Brain microvascular endothelial cell (primary cell): ENCODE data around the gene TACC2.

Experiments used
- DNase-seq: peaks from one replicate; pipeline ENCODE4 v3.0.0-alpha.2; 2020
- H3K27ac ChIP-seq: fragments of 250-450 bp; sonication (Bioruptor Pico); 2 replicates; pipeline ENCODE4 v1.5.1; 2020; ENCODE audit warnings: mild to moderate bottlenecking, moderate library complexity
- H3K27me3 ChIP-seq: fragments of 250-450 bp; sonication (Bioruptor Pico); replicated peaks from 2 replicates; pipeline ENCODE4 v1.5.1; 2020; ENCODE audit warnings: mild to moderate bottlenecking
- H3K36me3 ChIP-seq: fragments of 250-450 bp; sonication (Bioruptor Pico); replicated peaks from 2 replicates; pipeline ENCODE4 v1.5.1; 2020; ENCODE audit warnings: mild to moderate bottlenecking
- H3K4me3 ChIP-seq: 2 replicates; pipeline ENCODE4 v1.5.1; 2011; ENCODE audit warnings: low read depth, mild to moderate bottlenecking, control low read depth, low read length, moderate library complexity
- in situ Hi-C: cut with HindIII; loops from 2 replicates; pipeline ENCODE4 v1.10.0; 2017; ENCODE audit warnings: low sequenced_read_pairs, low pct_ligation_motif_present
- TF ChIP-seq, protein P1 (sequence below): IDR thresholded peaks from 2 replicates; pipeline ENCODE4 v1.5.1; 2011; ENCODE audit warnings: low read depth, mild to moderate bottlenecking, moderate library complexity, low read length, control low read depth, inconsistent platforms; ENCODE audit errors: missing control alignments

TACC2 gene

DNA sequence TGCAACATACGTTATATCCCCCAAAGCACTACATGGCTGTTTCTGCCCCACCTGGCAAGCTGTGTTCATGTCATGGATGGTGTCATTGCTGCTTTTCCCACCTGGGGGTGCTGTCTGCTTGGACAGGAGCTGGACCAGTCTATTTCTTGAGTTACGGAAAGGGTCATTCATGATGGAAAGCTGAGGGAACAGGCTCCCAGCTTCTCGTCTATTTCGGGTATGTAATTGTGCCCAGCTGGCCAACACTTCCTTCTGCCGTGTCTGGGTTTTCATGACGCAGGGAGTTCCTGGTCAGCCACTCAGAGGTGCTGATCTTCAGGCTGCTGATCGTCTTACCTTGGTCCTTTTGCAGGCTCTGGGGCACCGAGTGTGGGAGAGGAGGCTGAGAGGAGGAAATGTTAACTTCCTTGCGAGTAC lies 290.8 kb downstream of the TACC2 start:
- Histone ChIP-seq H3K27me3 (no peaks in the 10 kb centered on the region), H3K4me3 (no peak overlapping the region), H3K27ac (no peak overlapping the region), H3K36me3 (no peaks in the 10 kb centered on the region)
- TF ChIP-seq, protein P1, sequence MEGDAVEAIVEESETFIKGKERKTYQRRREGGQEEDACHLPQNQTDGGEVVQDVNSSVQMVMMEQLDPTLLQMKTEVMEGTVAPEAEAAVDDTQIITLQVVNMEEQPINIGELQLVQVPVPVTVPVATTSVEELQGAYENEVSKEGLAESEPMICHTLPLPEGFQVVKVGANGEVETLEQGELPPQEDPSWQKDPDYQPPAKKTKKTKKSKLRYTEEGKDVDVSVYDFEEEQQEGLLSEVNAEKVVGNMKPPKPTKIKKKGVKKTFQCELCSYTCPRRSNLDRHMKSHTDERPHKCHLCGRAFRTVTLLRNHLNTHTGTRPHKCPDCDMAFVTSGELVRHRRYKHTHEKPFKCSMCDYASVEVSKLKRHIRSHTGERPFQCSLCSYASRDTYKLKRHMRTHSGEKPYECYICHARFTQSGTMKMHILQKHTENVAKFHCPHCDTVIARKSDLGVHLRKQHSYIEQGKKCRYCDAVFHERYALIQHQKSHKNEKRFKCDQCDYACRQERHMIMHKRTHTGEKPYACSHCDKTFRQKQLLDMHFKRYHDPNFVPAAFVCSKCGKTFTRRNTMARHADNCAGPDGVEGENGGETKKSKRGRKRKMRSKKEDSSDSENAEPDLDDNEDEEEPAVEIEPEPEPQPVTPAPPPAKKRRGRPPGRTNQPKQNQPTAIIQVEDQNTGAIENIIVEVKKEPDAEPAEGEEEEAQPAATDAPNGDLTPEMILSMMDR = peak; percentile 92
- peak; percentile 70 for DNase-seq
- in situ Hi-C loops = loop anchor here (25.0 kb wide), 1 partner anchor 158 kb away; no protein-coding TSS in a partner anchor

DNA sequence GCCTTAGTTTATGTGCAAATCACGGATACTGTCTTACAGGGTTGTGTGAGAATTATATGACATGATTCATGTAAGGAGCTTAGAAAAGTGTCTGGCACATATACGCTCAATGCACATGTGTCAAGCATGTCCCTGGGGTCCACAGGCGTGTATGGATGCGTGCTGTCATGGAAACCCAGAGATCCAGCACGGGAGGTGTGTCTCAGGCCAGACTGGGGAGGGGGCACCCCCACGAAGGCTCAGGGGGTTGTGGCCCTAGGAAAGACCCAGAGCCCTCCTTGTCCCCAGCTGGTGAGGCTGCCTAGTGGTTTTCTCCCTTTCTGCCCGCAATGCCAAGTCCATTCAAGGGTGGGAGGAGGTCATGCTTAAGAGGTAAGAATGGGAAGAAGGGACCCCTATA lies 291.2 kb downstream of the TACC2 start:
- H3K27ac ChIP-seq = no peak overlapping the region
- DNase-seq = no peak
- no peak overlapping the region for H3K4me3 ChIP-seq
- no peaks in the 10 kb centered on the region for H3K27me3 ChIP-seq
- in situ Hi-C loops = loop anchor here (25.0 kb wide), 1 partner anchor 157 kb away; no protein-coding TSS in a partner anchor
- TF ChIP-seq, protein P1 = no peak
- H3K36me3 ChIP-seq = no peaks in the 10 kb centered on the region

DNA sequence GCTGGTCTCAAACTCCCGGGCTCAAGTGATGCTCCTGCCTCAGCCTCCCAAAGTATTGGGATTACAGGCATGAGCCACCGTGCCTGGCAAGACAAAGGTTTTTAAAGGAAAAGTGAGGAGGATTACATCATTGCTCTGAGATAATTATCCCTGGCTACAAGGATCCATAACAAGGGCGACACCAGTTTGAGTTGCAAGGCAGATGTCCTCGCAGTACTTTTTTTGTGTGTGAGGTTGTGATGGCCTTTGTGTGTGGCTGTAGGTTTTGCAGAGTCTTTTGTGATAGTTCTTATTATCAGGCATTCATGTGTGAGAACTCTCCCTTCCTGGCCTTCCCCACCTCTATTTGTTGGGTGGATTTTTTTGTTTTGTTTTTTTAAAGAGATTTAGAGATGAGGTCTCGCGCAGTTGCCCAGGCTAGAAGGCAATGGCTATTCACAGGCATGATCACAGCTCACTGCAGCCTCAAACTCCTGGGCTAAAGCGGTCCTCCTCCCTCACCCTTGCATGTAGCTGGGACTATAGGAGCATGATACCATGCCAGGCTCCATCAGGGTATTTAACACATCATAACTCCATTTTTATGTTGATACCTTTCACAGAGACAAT lies 292.2 kb downstream of the TACC2 start:
- no peaks in the 10 kb centered on the region for H3K36me3 ChIP-seq
- TF ChIP-seq, protein P1 = no peak
- no peak for DNase-seq
- no peaks in the 10 kb centered on the region for H3K27me3 ChIP-seq
- H3K4me3 ChIP-seq = no peak overlapping the region
- H3K27ac ChIP-seq = no peak overlapping the region
- in situ Hi-C loops = loop anchor here (25.0 kb wide), 1 partner anchor 156 kb away; no protein-coding TSS in a partner anchor

DNA sequence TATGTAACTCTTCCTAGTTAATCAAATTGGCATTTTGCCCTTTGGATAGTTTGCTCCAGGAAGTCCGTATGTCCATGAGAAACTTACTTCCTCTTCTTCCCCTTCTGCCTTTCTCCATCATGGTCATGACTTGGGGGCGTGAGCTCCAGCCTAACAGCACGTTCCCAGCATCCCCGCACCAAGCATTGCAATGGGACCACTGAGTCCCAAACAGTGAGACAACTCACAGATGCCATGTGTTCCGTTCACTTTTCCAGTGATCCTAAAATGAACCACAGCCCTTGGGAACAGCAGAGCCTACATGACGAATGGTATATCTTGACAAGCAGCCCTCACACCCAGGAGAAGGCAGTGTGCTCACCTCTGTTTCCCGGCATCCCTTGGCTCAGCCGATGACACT lies 292.8 kb downstream of the TACC2 start:
- H3K27me3 ChIP-seq = no peaks in the 10 kb centered on the region
- no peak overlapping the region for H3K4me3 ChIP-seq
- in situ Hi-C loops = loop anchor here (25.0 kb wide), 1 partner anchor 156 kb away; no protein-coding TSS in a partner anchor
- no peak for DNase-seq
- no peaks in the 10 kb centered on the region for H3K36me3 ChIP-seq
- H3K27ac ChIP-seq = no peak overlapping the region
- TF ChIP-seq, protein P1 = no peak

DNA sequence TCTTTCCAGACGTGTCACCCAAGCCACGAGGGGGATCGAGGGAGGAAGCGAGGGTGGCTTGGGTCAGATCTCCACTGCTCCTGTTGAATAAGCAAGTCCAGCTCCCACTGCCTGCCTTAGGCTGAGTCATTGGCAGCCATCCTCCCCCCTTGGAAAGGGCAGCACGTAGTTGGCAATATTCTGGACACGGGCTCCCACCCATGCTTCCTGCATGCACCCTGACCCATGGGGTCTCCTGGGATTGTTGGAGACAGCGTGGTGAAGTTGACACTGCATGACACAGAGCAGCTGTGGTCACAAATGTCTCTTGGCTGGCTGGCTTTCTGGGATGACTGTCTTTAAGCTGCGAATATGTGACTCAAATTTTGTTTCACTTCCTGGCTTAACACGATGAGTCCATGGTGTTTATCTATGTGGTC lies 293.3 kb downstream of the TACC2 start:
- Histone ChIP-seq H3K27me3 (no peaks in the 10 kb centered on the region), H3K27ac (no peak overlapping the region), H3K36me3 (no peaks in the 10 kb centered on the region), H3K4me3 (no peak overlapping the region)
- in situ Hi-C loops = loop anchor here (25.0 kb wide), 1 partner anchor 155 kb away; no protein-coding TSS in a partner anchor
- DNase-seq = peak; percentile 34
- TF ChIP-seq, protein P1 = no peak
